HG03442 (cell line): ENCODE results near the gene ARHGAP28.

Source experiments
- ATAC-seq: cut with Tn5 transposase; IDR thresholded peaks from one replicate; pipeline ENCODE4 v1.9.1; 2021; ENCODE audit warnings: mild to moderate bottlenecking, moderate library complexity; ENCODE audit not compliant: unreplicated experiment

Gene ARHGAP28

GRCh38 chr18:6949800-6950586, 220.5 kb downstream of the ARHGAP28 start:
- no peak for ATAC-seq

DNA sequence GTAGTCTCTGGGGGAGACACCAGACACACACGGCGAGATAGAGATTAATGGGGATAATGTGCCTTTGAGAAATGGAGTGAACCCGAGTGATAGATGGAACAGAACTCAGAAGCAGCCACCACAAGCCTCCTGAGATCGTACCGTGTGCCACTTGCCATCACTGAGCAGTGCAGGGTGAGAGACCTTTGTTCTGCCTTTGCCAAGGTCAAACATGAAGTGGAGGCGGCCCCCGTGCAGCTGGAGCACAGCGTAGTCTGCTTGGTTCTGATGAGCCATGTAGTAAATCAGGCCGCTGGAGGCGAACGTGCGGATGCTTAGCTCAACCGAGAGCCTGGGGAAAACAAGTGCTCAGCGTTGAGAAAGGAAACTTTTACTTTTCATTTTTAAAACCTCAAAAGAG, 221.1 kb downstream of the ARHGAP28 start:
- ATAC-seq = no peak

GRCh38 chr18:6951336-6952090, 222.0 kb downstream of the ARHGAP28 start:
- no peak for ATAC-seq

GRCh38 chr18:6954501-6954900, 225.0 kb downstream of the ARHGAP28 start:
- ATAC-seq = no peak

GRCh38 chr18:6955304-6955703, 225.8 kb downstream of the ARHGAP28 start:
- ATAC-seq = no peak

DNA sequence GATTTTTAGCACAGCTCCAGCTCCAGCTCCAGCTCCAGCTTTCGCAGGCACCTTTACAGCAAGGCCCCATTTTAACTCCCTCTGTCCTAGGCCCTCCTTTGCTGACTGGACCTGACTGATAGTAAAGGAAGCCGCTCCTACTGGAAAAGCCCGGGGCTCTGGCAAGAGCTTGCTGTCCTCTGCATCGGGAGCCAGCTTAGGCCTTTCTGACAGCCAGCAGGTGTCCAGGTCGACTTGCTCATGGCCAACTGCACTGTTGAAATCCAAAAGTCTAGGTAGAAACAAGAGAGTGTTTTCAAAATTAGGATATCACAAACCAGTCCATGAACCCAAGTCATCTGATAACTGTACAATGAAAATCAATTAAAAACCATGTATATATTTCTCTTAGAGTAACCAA, 227.0 kb downstream of the ARHGAP28 start:
- ATAC-seq = no peak

DNA sequence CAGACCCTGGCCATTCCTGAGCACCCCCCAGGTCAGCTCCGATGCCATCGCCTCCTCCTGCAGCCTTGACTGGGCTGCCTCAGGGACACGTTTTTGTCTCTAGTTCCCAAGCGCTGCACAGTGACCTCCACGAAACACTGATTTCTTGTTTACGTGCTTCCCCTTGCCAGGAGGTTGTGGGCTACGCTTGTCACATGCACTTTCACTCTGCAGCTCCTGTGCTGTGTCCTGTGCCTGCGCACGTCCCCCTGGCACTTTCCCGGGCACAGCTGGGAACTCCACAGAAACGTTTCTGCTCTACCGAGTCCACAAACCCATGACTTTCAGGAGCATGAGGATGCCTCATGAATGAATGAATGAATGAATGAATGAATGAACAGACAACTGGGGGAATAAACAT, 227.5 kb downstream of the ARHGAP28 start:
- no peak for ATAC-seq

DNA sequence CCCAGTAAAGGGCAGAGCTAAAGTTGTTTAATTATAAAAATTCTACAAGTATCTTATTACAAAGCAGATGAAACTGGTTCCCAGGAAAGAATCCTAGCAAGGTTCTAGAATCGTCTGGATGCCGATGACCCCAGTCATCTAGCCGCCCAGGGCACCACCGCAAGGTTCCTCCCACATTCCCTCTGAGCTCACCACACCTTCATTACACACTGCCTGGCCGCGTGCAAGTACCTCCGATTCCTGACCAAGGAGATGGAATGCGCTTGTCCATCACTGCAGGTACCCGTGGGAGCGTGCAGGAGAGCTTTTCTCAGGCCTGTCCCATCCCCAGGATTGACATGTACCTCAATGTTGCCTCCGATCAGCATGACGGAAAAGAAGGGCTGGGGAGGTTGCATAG, 229.6 kb downstream of the ARHGAP28 start:
- no peak for ATAC-seq

- no peak for ATAC-seq
Measured at GRCh38 chr18:6960124-6960523, 230.6 kb downstream of the ARHGAP28 start.

DNA sequence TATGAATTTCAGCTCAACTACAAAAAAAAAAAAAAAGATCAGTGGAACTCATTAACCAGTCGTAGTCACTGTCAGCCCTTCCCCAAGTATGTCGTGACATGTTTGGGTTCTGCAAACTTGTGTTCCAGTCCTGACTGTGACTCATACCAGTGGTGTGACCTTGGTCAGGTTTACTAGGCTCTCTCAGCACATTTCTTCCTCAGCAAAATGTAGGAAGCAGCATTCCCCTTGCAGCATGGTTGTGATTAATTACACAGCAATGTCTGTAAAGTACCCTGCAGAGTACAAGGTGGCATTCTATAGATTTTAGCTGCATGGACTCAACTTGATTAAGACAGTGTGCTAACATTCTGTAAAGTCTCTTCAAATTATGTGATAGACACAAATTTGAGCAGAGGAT, 231.1 kb downstream of the ARHGAP28 start:
- ATAC-seq = no peak

GRCh38 chr18:6961331-6961730, 231.8 kb downstream of the ARHGAP28 start:
- no peak for ATAC-seq

GRCh38 chr18:6962571-6963451, 233.3 kb downstream of the ARHGAP28 start:
- no peak for ATAC-seq

- ATAC-seq = no peak
Measured at GRCh38 chr18:6963452-6964097, 234.1 kb downstream of the ARHGAP28 start.
